ENCODE results near the gene UBL3. TPM values are rescaled to one million over a fixed set of nuclear protein-coding genes. Genes with fewer than 3 reads are reported as not detected.

Gene UBL3
- total RNA-seq, 4 donors from 2014 or later = 27.8 to 32.4 (median 29.4) TPM

GRCh38 chr13:29885989-29886388 lies 35.6 kb upstream of the UBL3 start:
- no peak for ATAC-seq
- Histone ChIP-seq H3K27ac (no peak overlapping the region), H3K9me3 (no peaks in the 10 kb centered on the region), H3K4me3 (no peak overlapping the region), H3K4me1 (no peaks in the 10 kb centered on the region), H3K27me3 (no peaks in the 10 kb centered on the region), H3K36me3 (no peaks in the 10 kb centered on the region)
- intact Hi-C loops (cut with DNase I; ENCODE audit: low total_unique reads) = no loop called here
- no peak for DNase-seq
- in situ Hi-C loops (cut with MboI; ENCODE audit: low sequenced_read_pairs in 4 of 4) = no loop called here
- no peak for TF ChIP-seq POLR2A (IDR thresholded peaks at IDR 0.05)
- no peak for TF ChIP-seq CTCF (IDR thresholded peaks at IDR 0.05 in 4 of 5, conservative IDR thresholded peaks at IDR 0.05 in 1 of 5)

- no peaks in the 10 kb centered on the region for H3K9me3 ChIP-seq
- no peak overlapping the region for H3K4me3 ChIP-seq
- no peak for ATAC-seq
- no peaks in the 10 kb centered on the region for H3K36me3 ChIP-seq
- no peak overlapping the region for H3K27ac ChIP-seq
- H3K4me1 ChIP-seq = no peaks in the 10 kb centered on the region
- TF ChIP-seq POLR2A (IDR thresholded peaks at IDR 0.05) = no peak
- H3K27me3 ChIP-seq = no peaks in the 10 kb centered on the region
- in situ Hi-C loops (cut with MboI; ENCODE audit: low sequenced_read_pairs in 4 of 4) = no loop called here
- intact Hi-C loops (cut with DNase I; ENCODE audit: low total_unique reads) = no loop called here
- DNase-seq = no peak
Measured at GRCh38 chr13:29884671-29885430, 34.4 kb upstream of the UBL3 start.

GRCh38 chr13:29883941-29884518 lies 33.6 kb upstream of the UBL3 start:
- DNase-seq (no peak), ATAC-seq (no peak)
- intact Hi-C loops (cut with DNase I; ENCODE audit: low total_unique reads) = no loop called here
- in situ Hi-C loops (cut with MboI; ENCODE audit: low sequenced_read_pairs in 4 of 4) = no loop called here
- TF ChIP-seq POLR2A (IDR thresholded peaks at IDR 0.05) (no peak), CTCF (IDR thresholded peaks at IDR 0.05 in 4 of 5, conservative IDR thresholded peaks at IDR 0.05 in 1 of 5) (no peak)
- no peaks in the 10 kb centered on the region for H3K4me1 ChIP-seq
- no peaks in the 10 kb centered on the region for H3K9me3 ChIP-seq
- no peak overlapping the region for H3K27ac ChIP-seq
- H3K4me3 ChIP-seq = no peak overlapping the region
- no peaks in the 10 kb centered on the region for H3K36me3 ChIP-seq
- H3K27me3 ChIP-seq = no peaks in the 10 kb centered on the region

GRCh38 chr13:29882076-29882475 lies 31.7 kb upstream of the UBL3 start:
- no peaks in the 10 kb centered on the region for H3K9me3 ChIP-seq
- no peak overlapping the region for H3K4me3 ChIP-seq
- in situ Hi-C loops (cut with MboI; ENCODE audit: low sequenced_read_pairs in 4 of 4) = no loop called here
- TF ChIP-seq CTCF (IDR thresholded peaks at IDR 0.05 in 4 of 5, conservative IDR thresholded peaks at IDR 0.05 in 1 of 5) (no peak), POLR2A (IDR thresholded peaks at IDR 0.05) (no peak)
- intact Hi-C loops (cut with DNase I; ENCODE audit: low total_unique reads) = no loop called here
- H3K27ac ChIP-seq = no peak overlapping the region
- H3K27me3 ChIP-seq = no peaks in the 10 kb centered on the region
- DNase-seq (no peak), ATAC-seq (no peak)
- H3K36me3 ChIP-seq = no peaks in the 10 kb centered on the region
- H3K4me1 ChIP-seq = no peaks in the 10 kb centered on the region

GRCh38 chr13:29878101-29878500 lies 27.7 kb upstream of the UBL3 start:
- intact Hi-C loops (cut with DNase I; ENCODE audit: low total_unique reads) (no loop called here), in situ Hi-C loops (cut with MboI; ENCODE audit: low sequenced_read_pairs in 4 of 4) (no loop called here)
- no peak overlapping the region for H3K4me3 ChIP-seq
- ATAC-seq = no peak
- H3K36me3 ChIP-seq = no peaks in the 10 kb centered on the region
- DNase-seq = no peak
- H3K27me3 ChIP-seq = no peaks in the 10 kb centered on the region
- no peak for TF ChIP-seq POLR2A (IDR thresholded peaks at IDR 0.05)
- no peaks in the 10 kb centered on the region for H3K9me3 ChIP-seq
- H3K27ac ChIP-seq = no peak overlapping the region
- H3K4me1 ChIP-seq = no peaks in the 10 kb centered on the region
